Fibroblast of lung (primary cell): ENCODE measurements around the gene ORM2. TPM values are rescaled to one million over a fixed set of nuclear protein-coding genes. Genes with fewer than 3 reads are reported as not detected.

Experiments
- DNase-seq, 2 donors: peaks; one replicate each; pipeline versions ENCODE4 v3.0.0 to v3.0.0-alpha.2; 2010; ENCODE audit warnings: low read depth in 2 of 2
- H2AFZ ChIP-seq: 2 replicates; pipeline ENCODE4 v1.5.1; 2012; ENCODE audit warnings: low read length, control low read depth, inconsistent platforms
- H3K27ac ChIP-seq: 2 replicates; pipeline ENCODE4 v1.5.1; 2011; ENCODE audit warnings: low read length, control low read depth; ENCODE audit not compliant: insufficient read depth
- H3K27me3 ChIP-seq: 2 replicates; pipeline ENCODE4 v1.5.1; 2011; ENCODE audit warnings: mild to moderate bottlenecking, low read length; ENCODE audit not compliant: control insufficient read depth, insufficient read depth
- H3K36me3 ChIP-seq: 2 replicates; pipeline ENCODE4 v1.5.1; 2011; ENCODE audit warnings: low read length; ENCODE audit not compliant: control insufficient read depth, insufficient read depth
- H3K4me1 ChIP-seq: 2 replicates; pipeline ENCODE4 v1.5.1; 2011; ENCODE audit warnings: low read length; ENCODE audit not compliant: control insufficient read depth, insufficient read depth; ENCODE audit errors: extremely low read depth
- H3K4me2 ChIP-seq: 2 replicates; pipeline ENCODE4 v1.5.1; 2011; ENCODE audit warnings: low read length, control low read depth; ENCODE audit not compliant: insufficient read depth; ENCODE audit errors: extremely low read depth
- H3K4me3 ChIP-seq, 4 experiments: fragments of 200-600 bp in 1 of 4; sonication (generic) in 1 of 4; replicated peaks in 1 of 4; 2 replicates each; pipeline ENCODE4 v1.5.1; 2011 to 2016; ENCODE audit warnings: low read length in 4 of 4, low read depth in 3 of 4, mild to moderate bottlenecking in 3 of 4, control low read depth in 2 of 4, inconsistent platforms in 1 of 4, mixed read lengths in 1 of 4; ENCODE audit not compliant: insufficient read depth in 1 of 4; ENCODE audit errors: control extremely low read depth in 1 of 4
- H3K79me2 ChIP-seq: 2 replicates; pipeline ENCODE4 v1.5.1; 2012; ENCODE audit warnings: mild to moderate bottlenecking, low read length, inconsistent platforms; ENCODE audit not compliant: control insufficient read depth, insufficient read depth
- H3K9ac ChIP-seq: 2 replicates; pipeline ENCODE4 v1.5.1; 2011; ENCODE audit warnings: mild to moderate bottlenecking, low read length, control low read depth; ENCODE audit not compliant: insufficient read depth
- H3K9me3 ChIP-seq: 2 replicates; pipeline ENCODE4 v1.5.1; 2012; ENCODE audit warnings: low read depth, low read length; ENCODE audit not compliant: control insufficient read depth, insufficient read depth
- H4K20me1 ChIP-seq: 2 replicates; pipeline ENCODE4 v1.5.1; 2011; ENCODE audit warnings: low read length; ENCODE audit not compliant: control insufficient read depth, insufficient read depth; ENCODE audit errors: extremely low read depth
- EZH2 ChIP-seq: IDR thresholded peaks from 2 replicates; pipeline ENCODE4 v1.5.1; 2012; ENCODE audit warnings: low read length, control low read depth, mild to moderate bottlenecking; ENCODE audit errors: missing control alignments
- polyA plus RNA-seq, 2 donors: library from polyadenylated mRNA; depleted of rRNA in 1 of 2; stranded (reverse) in 1 of 2; unstranded in 1 of 2; fragments of >200 nt; gene quantifications; 2 replicates each; pipeline ENCODE4 v1.2.1, GENCODE V29; 2011 to 2012; ENCODE audit warnings: missing spikeins in 1 of 2
- total RNA-seq: library from RNA; depleted of rRNA; stranded (reverse); fragments of >200 nt; gene quantifications from 2 replicates; pipeline ENCODE4 v1.2.1, GENCODE V29; 2014
- TF ChIP-seq, protein P1 (sequence below), 2 donors: IDR thresholded peaks in 1 of 2; conservative IDR thresholded peaks in 1 of 2; 1 replicate in 1 of 2; 2 replicates in 1 of 2; pipeline ENCODE4 v1.5.1; 2011 to 2012; ENCODE audit warnings: low read length in 2 of 2, control low read depth in 1 of 2, inconsistent platforms in 1 of 2, low read depth in 1 of 2, mild to moderate bottlenecking in 1 of 2

ORM2 gene
- total and polyA plus RNA-seq, 2 donors (not counting 1 experiment from before 2014, with no cell fraction given), result not detected

DNA sequence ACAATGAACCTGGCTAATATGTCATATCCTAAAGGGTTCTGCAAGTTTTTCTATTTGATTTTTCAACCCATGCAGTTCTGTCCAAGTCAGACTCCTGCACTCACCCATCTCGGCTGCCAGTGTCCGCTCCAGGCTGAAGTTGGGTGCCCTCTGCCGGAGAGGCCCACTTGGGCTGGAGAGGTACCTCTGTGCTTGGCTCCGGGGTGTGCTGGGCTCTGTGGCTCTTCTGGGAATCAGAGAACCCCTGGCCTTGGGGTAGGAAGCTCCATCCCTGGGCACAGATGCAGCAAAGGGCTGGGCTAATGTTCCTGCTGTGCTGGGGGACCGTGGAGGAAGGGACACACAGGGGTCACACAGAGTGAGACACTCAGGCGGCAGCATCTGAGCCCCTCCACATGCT is 26.2 kb downstream of the ORM2 start:
- no peak overlapping the region for H3K4me3 ChIP-seq
- H3K9ac ChIP-seq, result no peak overlapping the region
- no peaks in the 10 kb centered on the region for H3K27me3 ChIP-seq
- H3K36me3 ChIP-seq, result peaks cover 16% of the 10 kb centered on the region
- H3K9me3 ChIP-seq, result no peaks in the 10 kb centered on the region
- H2AFZ ChIP-seq, result no peak overlapping the region
- H4K20me1 ChIP-seq, result no peaks in the 10 kb centered on the region
- H3K4me1 ChIP-seq, result no peaks in the 10 kb centered on the region
- no peak overlapping the region for H3K4me2 ChIP-seq
- H3K27ac ChIP-seq, result no peak overlapping the region
- no peak for DNase-seq
- TF ChIP-seq, protein P1, sequence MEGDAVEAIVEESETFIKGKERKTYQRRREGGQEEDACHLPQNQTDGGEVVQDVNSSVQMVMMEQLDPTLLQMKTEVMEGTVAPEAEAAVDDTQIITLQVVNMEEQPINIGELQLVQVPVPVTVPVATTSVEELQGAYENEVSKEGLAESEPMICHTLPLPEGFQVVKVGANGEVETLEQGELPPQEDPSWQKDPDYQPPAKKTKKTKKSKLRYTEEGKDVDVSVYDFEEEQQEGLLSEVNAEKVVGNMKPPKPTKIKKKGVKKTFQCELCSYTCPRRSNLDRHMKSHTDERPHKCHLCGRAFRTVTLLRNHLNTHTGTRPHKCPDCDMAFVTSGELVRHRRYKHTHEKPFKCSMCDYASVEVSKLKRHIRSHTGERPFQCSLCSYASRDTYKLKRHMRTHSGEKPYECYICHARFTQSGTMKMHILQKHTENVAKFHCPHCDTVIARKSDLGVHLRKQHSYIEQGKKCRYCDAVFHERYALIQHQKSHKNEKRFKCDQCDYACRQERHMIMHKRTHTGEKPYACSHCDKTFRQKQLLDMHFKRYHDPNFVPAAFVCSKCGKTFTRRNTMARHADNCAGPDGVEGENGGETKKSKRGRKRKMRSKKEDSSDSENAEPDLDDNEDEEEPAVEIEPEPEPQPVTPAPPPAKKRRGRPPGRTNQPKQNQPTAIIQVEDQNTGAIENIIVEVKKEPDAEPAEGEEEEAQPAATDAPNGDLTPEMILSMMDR (conservative IDR thresholded peaks at IDR 0.05 in 1 of 2, IDR thresholded peaks at IDR 0.05 in 1 of 2; ENCODE audit: low read depth in 1 of 2, low read length in 2 of 2), result no peak
- H3K79me2 ChIP-seq, result no peaks in the 10 kb centered on the region

DNA sequence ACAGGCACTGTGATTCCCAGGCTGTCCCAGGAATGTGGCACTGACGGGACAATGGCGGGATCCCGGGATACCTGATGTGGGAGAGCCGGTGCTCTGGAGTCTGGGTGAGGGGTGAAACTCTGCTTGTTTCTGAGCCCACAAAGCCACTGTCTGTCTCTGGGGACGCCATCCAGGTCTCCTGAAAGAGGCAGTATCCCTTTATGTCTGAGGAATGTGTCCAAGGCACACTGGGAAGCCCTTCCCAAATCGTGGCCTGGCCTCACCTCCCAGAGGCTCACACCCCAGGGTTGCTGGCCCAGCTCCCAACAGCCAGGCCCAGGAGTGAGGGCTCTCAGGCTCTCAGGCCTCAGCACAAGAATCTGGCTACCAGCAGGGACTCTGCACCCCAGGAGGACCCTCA is 27.1 kb downstream of the ORM2 start:
- no peaks in the 10 kb centered on the region for H3K27me3 ChIP-seq
- no peak overlapping the region for H2AFZ ChIP-seq
- no peaks in the 10 kb centered on the region for H3K4me1 ChIP-seq
- no peak overlapping the region for H3K4me3 ChIP-seq
- H3K27ac ChIP-seq, result no peak overlapping the region
- no peaks in the 10 kb centered on the region for H4K20me1 ChIP-seq
- H3K9me3 ChIP-seq, result no peaks in the 10 kb centered on the region
- TF ChIP-seq EZH2, result no peak
- TF ChIP-seq, protein P1 (conservative IDR thresholded peaks at IDR 0.05 in 1 of 2, IDR thresholded peaks at IDR 0.05 in 1 of 2; ENCODE audit: low read depth in 1 of 2, low read length in 2 of 2), result no peak
- DNase-seq, result no peak
- no peak overlapping the region for H3K9ac ChIP-seq
- no peaks in the 10 kb centered on the region for H3K79me2 ChIP-seq
- peaks cover 21% of the 10 kb centered on the region for H3K36me3 ChIP-seq
- H3K4me2 ChIP-seq, result no peak overlapping the region

DNA sequence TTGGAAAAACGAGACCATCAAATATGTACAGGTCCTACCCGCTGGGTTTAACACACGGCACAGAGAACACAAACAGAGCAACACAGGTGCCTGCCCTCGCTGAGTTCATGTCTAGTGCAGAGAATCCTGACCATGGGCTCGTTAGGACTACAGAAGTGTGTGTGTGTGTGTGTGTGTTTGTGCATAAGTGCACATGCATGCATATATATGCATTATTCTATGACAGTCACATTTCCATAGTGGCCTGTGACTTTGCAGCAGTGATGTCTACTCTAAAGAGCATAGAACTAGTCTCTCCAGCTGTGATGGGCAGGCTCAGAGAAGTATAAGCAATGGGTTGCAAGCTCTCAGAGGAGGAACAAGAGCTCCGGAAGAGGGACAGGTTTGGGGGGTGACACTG is 27.7 kb downstream of the ORM2 start:
- TF ChIP-seq, protein P1 (conservative IDR thresholded peaks at IDR 0.05 in 1 of 2, IDR thresholded peaks at IDR 0.05 in 1 of 2; ENCODE audit: low read depth in 1 of 2, low read length in 2 of 2), result no peak
- no peak for TF ChIP-seq EZH2
- Histone ChIP-seq H2AFZ (no peak overlapping the region), H3K79me2 (no peaks in the 10 kb centered on the region), H3K4me2 (no peak overlapping the region), H3K4me3 (no peak overlapping the region), H3K4me1 (no peaks in the 10 kb centered on the region), H3K27ac (no peak overlapping the region), H4K20me1 (no peaks in the 10 kb centered on the region), H3K9ac (no peak overlapping the region), H3K27me3 (no peaks in the 10 kb centered on the region), H3K9me3 (no peaks in the 10 kb centered on the region), H3K36me3 (peaks cover 21% of the 10 kb centered on the region)
- DNase-seq, result no peak
